ENCODE results near the gene MEX3A.
"Not testable (repeated sequence)": the region's sequence is repeated elsewhere in the genome, so short reads cannot be mapped to it uniquely, and the experiment has no call there.

MEX3A gene

GRCh38 chr1:156083800-156084790 is 1.8 kb upstream of the MEX3A start:
- H3K27ac ChIP-seq: no peak overlapping the region
- no peak for DNase-seq (ENCODE audit: low read depth, low spot score)

- no peak for DNase-seq (ENCODE audit: low read depth, low spot score)
Measured at GRCh38 chr1:156081917-156082308, 352 bp downstream of the MEX3A start.

GRCh38 chr1:156081180-156081916 is 917 bp downstream of the MEX3A start:
- DNase-seq (ENCODE audit: low read depth, low spot score): no peak
- no peak overlapping the region for H3K27ac ChIP-seq

More at GRCh38 chr1:156081917-156082308, 352 bp downstream of the MEX3A start:
- H3K27ac ChIP-seq: no peak overlapping the region

GRCh38 chr1:156080863-156081179 is 1.4 kb downstream of the MEX3A start:
- no peak overlapping the region for H3K27ac ChIP-seq
- no peak for DNase-seq (ENCODE audit: low read depth, low spot score)

GRCh38 chr1:156080241-156080862 is 1.9 kb downstream of the MEX3A start:
- no peak overlapping the region for H3K27ac ChIP-seq
- no peak for DNase-seq (ENCODE audit: low read depth, low spot score)

- DNase-seq (ENCODE audit: low read depth, low spot score): no peak
- H3K27ac ChIP-seq: no peak overlapping the region
Measured at GRCh38 chr1:156079762-156080161, 2.5 kb downstream of the MEX3A start.

- no peak for DNase-seq (ENCODE audit: low read depth, low spot score)
- H3K27ac ChIP-seq: no peak overlapping the region
Measured at GRCh38 chr1:156078728-156079127, 3.5 kb downstream of the MEX3A start.

GRCh38 chr1:156077430-156077760 is 4.9 kb downstream of the MEX3A start:
- DNase-seq (ENCODE audit: low read depth, low spot score): no peak
- no peak overlapping the region for H3K27ac ChIP-seq

- no peak for DNase-seq (ENCODE audit: low read depth, low spot score)
- H3K27ac ChIP-seq: no peak overlapping the region
Measured at GRCh38 chr1:156076609-156077429, 5.4 kb downstream of the MEX3A start.

- H3K27ac ChIP-seq: no peak overlapping the region
- DNase-seq (ENCODE audit: low read depth, low spot score): no peak
Measured at GRCh38 chr1:156075775-156076204, 6.5 kb downstream of the MEX3A start.

GRCh38 chr1:156075162-156075561 is 7.1 kb downstream of the MEX3A start:
- no peak overlapping the region for H3K27ac ChIP-seq
- DNase-seq (ENCODE audit: low read depth, low spot score): no peak

- DNase-seq (ENCODE audit: low read depth, low spot score): no peak
- no peak overlapping the region for H3K27ac ChIP-seq
Measured at GRCh38 chr1:156074661-156075060, 7.6 kb downstream of the MEX3A start.

- DNase-seq (ENCODE audit: low read depth, low spot score): no peak
- H3K27ac ChIP-seq: no peak overlapping the region
Measured at GRCh38 chr1:156073740-156074139, 8.5 kb downstream of the MEX3A start.

GRCh38 chr1:156073110-156073687 is 9.1 kb downstream of the MEX3A start:
- no peak for DNase-seq (ENCODE audit: low read depth, low spot score)
- H3K27ac ChIP-seq: no peak overlapping the region

GRCh38 chr1:156072251-156072650 is 10.0 kb downstream of the MEX3A start:
- no peak overlapping the region for H3K27ac ChIP-seq

GRCh38 chr1:156071332-156071816 is 10.9 kb downstream of the MEX3A start:
- DNase-seq (ENCODE audit: low read depth, low spot score); H3K27ac ChIP-seq: not testable (repeated sequence)

More at GRCh38 chr1:156072251-156072650, 10.0 kb downstream of the MEX3A start:
- DNase-seq (ENCODE audit: low read depth, low spot score): no peak

GRCh38 chr1:156070548-156070947 is 11.7 kb downstream of the MEX3A start:
- H3K27ac ChIP-seq: no peak overlapping the region
- DNase-seq (ENCODE audit: low read depth, low spot score): no peak

- DNase-seq (ENCODE audit: low read depth, low spot score): no peak
- H3K27ac ChIP-seq: no peak overlapping the region
Measured at GRCh38 chr1:156069490-156070455, 12.5 kb downstream of the MEX3A start.

All from epithelial cell of prostate (primary cell).